Measurements from ENCODE around the gene APOA5. TPM values are rescaled to one million over a fixed set of nuclear protein-coding genes. Genes with fewer than 3 reads are reported as not detected.

Gene APOA5
- polyA plus RNA-seq, 3 donors = not detected

DNA sequence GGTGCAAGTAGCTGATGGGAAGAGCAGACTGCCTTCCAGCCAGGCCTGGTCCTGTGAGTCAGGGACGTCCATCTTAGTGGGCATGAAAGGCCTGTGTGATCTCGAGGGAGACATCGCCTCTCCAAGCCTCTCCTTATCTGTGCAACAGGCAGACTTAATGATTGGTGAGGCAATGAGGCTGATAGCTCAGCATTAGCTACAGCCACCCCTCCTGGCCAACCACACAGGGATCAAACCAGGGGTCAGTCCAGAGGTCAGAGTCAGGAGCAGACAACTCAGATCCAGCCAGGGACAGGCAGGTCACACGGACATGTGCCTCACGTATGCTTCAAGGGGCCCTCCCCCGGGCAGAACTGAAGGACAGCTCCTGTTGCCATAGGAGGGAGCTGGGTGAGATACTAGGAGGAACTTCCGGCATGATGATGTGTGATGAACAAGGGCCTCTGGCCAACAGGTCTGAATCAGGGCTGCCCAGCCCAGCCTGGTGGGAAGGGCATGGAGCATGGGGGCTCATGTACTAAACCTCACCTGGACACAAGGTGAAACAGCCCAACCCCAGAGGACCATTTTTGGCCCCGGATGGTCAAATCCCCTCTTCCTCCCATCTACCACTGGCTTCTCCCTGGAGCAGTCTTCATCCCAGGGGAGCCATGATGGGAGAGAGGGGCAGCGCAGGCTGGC is 35.2 kb upstream of the APOA5 start:
- Histone ChIP-seq H3K27me3 (ENCODE audit: control insufficient read depth in 2 of 2, insufficient read depth in 2 of 2, low read length in 2 of 2) (no peaks in the 10 kb centered on the region), H3K4me1 (ENCODE audit: control insufficient read depth in 1 of 2, insufficient read depth in 2 of 2, low read length in 2 of 2) (no peaks in the 10 kb centered on the region), H3K4me3 (replicated peaks in 1 of 3; ENCODE audit: low read depth in 2 of 3, low read length in 3 of 3) (no peak overlapping the region), H3K27ac (ENCODE audit: low read depth in 1 of 2, low read length in 2 of 2) (no peak overlapping the region), H2AFZ (ENCODE audit: insufficient read depth, low read depth, low read length, poor library complexity, severe bottlenecking) (no peak overlapping the region), H3K9ac (ENCODE audit: insufficient read depth, low read length, poor library complexity, severe bottlenecking) (no peak overlapping the region), H4K20me1 (ENCODE audit: insufficient read depth, low read length) (no peaks in the 10 kb centered on the region), H3K9me3 (replicated peaks in 1 of 2; ENCODE audit: control insufficient read depth in 1 of 2, insufficient read depth in 1 of 2, low read length in 2 of 2) (no peaks in the 10 kb centered on the region), H3K4me2 (replicated peaks; ENCODE audit: extremely low read depth, low read length, poor library complexity, severe bottlenecking) (no peak overlapping the region), H3K36me3 (replicated peaks in 1 of 2; ENCODE audit: control insufficient read depth in 1 of 2, insufficient read depth in 2 of 2, low read length in 2 of 2) (no peaks in the 10 kb centered on the region), H3K79me2 (ENCODE audit: insufficient read depth, low read length) (no peaks in the 10 kb centered on the region)
- no peak for DNase-seq
- Mint-ChIP-seq H3K4me1 (no peaks in the 10 kb centered on the region), H3K27ac (no peak overlapping the region), H3K36me3 (no peaks in the 10 kb centered on the region), H3K4me3 (no peak overlapping the region), H3K27me3 (ENCODE audit: low read depth in 3 of 3) (peaks cover 0 to 2% (median 1%) of the 10 kb centered on the region in 3 donors), H3K9me3 (no peaks in the 10 kb centered on the region)
- intact Hi-C loops (cut with micrococcal nuclease) = no loop called here
- WGBS (ENCODE audit: insufficient coverage) = 95% methylated on average over 7 of the region's 9 CpGs
- TF ChIP-seq, protein P1, sequence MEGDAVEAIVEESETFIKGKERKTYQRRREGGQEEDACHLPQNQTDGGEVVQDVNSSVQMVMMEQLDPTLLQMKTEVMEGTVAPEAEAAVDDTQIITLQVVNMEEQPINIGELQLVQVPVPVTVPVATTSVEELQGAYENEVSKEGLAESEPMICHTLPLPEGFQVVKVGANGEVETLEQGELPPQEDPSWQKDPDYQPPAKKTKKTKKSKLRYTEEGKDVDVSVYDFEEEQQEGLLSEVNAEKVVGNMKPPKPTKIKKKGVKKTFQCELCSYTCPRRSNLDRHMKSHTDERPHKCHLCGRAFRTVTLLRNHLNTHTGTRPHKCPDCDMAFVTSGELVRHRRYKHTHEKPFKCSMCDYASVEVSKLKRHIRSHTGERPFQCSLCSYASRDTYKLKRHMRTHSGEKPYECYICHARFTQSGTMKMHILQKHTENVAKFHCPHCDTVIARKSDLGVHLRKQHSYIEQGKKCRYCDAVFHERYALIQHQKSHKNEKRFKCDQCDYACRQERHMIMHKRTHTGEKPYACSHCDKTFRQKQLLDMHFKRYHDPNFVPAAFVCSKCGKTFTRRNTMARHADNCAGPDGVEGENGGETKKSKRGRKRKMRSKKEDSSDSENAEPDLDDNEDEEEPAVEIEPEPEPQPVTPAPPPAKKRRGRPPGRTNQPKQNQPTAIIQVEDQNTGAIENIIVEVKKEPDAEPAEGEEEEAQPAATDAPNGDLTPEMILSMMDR (IDR thresholded peaks at IDR 0.05) = no peak

DNA sequence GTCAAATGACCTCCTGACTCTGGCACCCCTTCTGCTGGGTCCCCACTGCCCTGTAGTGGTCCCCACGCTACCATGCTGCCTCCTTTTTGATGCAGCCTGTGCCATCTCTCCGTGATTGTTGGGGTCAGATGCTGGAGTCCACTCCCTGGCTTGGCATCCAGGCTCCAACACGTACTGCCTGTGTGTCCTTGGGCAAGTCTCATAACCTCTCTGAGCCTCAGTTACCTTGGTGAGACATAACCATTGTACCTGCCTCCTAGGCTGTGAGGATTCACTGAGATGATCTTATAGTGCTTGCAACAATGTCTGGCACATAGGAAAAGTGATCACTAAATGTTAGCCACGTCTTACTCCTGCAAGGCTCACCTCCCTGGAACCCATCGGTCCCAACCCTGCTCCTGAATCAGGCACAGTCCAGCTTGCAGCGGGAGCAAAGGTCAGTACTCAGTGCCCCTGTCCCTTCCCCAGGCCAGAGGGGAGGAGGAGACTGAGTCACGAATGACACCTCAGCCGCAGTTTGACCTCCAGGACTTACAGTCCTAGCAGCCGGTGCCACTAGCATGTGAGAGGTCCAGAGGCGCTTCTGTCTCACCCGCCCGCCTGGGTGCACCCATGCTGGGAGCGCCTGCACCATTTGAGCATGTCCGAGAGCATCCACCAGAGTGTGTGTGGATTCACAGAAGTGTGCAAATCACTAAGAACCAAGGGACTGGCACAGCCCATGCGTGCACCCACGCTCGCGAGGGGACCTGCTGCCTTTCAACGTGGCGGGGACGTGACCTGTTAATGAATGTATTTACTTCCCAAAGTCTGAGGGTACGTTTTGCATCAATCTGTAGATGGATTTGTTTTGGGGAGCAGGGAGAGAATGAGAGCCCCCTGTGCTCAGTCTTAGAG is 34.4 kb upstream of the APOA5 start:
- intact Hi-C loops (cut with micrococcal nuclease) = no loop called here
- H3K9me3 ChIP-seq (replicated peaks in 1 of 2; ENCODE audit: control insufficient read depth in 1 of 2, insufficient read depth in 1 of 2, low read length in 2 of 2) = no peaks in the 10 kb centered on the region
- H3K9ac ChIP-seq (ENCODE audit: insufficient read depth, low read length, poor library complexity, severe bottlenecking) = no peak overlapping the region
- no peaks in the 10 kb centered on the region for H4K20me1 ChIP-seq (ENCODE audit: insufficient read depth, low read length)
- no peak overlapping the region for H3K4me3 Mint-ChIP-seq
- H3K4me2 ChIP-seq (replicated peaks; ENCODE audit: extremely low read depth, low read length, poor library complexity, severe bottlenecking) = no peak overlapping the region
- no peaks in the 10 kb centered on the region for H3K4me1 ChIP-seq (ENCODE audit: control insufficient read depth in 1 of 2, insufficient read depth in 2 of 2, low read length in 2 of 2)
- H3K27me3 ChIP-seq (ENCODE audit: control insufficient read depth in 2 of 2, insufficient read depth in 2 of 2, low read length in 2 of 2) = no peaks in the 10 kb centered on the region
- no peaks in the 10 kb centered on the region for H3K9me3 Mint-ChIP-seq
- no peak overlapping the region for H3K27ac Mint-ChIP-seq
- no peaks in the 10 kb centered on the region for H3K36me3 ChIP-seq (replicated peaks in 1 of 2; ENCODE audit: control insufficient read depth in 1 of 2, insufficient read depth in 2 of 2, low read length in 2 of 2)
- DNase-seq = no peak
- H2AFZ ChIP-seq (ENCODE audit: insufficient read depth, low read depth, low read length, poor library complexity, severe bottlenecking) = no peak overlapping the region
- no peak overlapping the region for H3K27ac ChIP-seq (ENCODE audit: low read depth in 1 of 2, low read length in 2 of 2)
- no peaks in the 10 kb centered on the region for H3K36me3 Mint-ChIP-seq
- H3K27me3 Mint-ChIP-seq (ENCODE audit: low read depth in 3 of 3) = peaks cover 0 to under 1% (median 0%) of the 10 kb centered on the region in 3 donors
- H3K4me3 ChIP-seq (replicated peaks in 1 of 3; ENCODE audit: low read depth in 2 of 3, low read length in 3 of 3) = no peak overlapping the region
- TF ChIP-seq, protein P1 (IDR thresholded peaks at IDR 0.05) = no peak
- H3K4me1 Mint-ChIP-seq = no peaks in the 10 kb centered on the region
- no peaks in the 10 kb centered on the region for H3K79me2 ChIP-seq (ENCODE audit: insufficient read depth, low read length)
- 93% methylated on average over 18 of the region's 22 CpGs for WGBS (ENCODE audit: insufficient coverage)
